Body of pancreas (tissue), 4 donors: ENCODE data around the gene C20orf141. TPM values are rescaled to one million over a fixed set of nuclear protein-coding genes. Genes with fewer than 3 reads are reported as not detected.

Experiments used
- ATAC-seq: fragments of 150-250 bp; one replicate; pipeline ENCODE4 v1.9.1; 2016
- DNase-seq, 4 donors: peaks; one replicate each; pipeline ENCODE4 v3.0.0-alpha.2; 2019
- H3K27ac ChIP-seq, 4 donors: fragments of 200-600 bp; sonication (generic); 1 replicate in 3 of 4; 2 replicates in 1 of 4; pipeline versions ENCODE4 v1.5.1 to v1.6.1; 2016 to 2019; ENCODE audit warnings: mild to moderate bottlenecking in 1 of 4, mixed read lengths in 1 of 4, moderate library complexity in 1 of 4
- H3K27me3 ChIP-seq, 2 donors: fragments of 200-600 bp; sonication (generic); one replicate each; pipeline ENCODE4 v1.6.0; 2016; ENCODE audit warnings: mild to moderate bottlenecking in 1 of 2
- H3K36me3 ChIP-seq, 2 donors: fragments of 200-600 bp; sonication (generic); replicated peaks in 1 of 2; 2 replicates each; pipeline ENCODE4 v1.5.1; 2016; ENCODE audit warnings: low read depth in 2 of 2; ENCODE audit not compliant: insufficient read depth in 1 of 2
- H3K4me1 ChIP-seq: fragments of 200-600 bp; sonication (generic); one replicate; pipeline ENCODE4 v1.6.0; 2016
- H3K4me3 ChIP-seq, 2 donors: fragments of 200-600 bp; sonication (generic); 1 replicate in 1 of 2; 2 replicates in 1 of 2; pipeline ENCODE4 v1.5.1; 2016 to 2019
- H3K9me3 ChIP-seq, 3 donors: fragments of 200-600 bp; sonication (generic); 1 replicate in 2 of 3; 2 replicates in 1 of 3; pipeline ENCODE4 v1.5.1; 2016
- CTCF ChIP-seq, 7 experiments: fragments of 450-650 bp in 4 of 7; fragments of 200-600 bp in 3 of 7; sonication (generic) in 3 of 7; IDR thresholded peaks; one replicate each; pipeline ENCODE4 v1.5.1; 2016 to 2019; ENCODE audit warnings: antibody characterized with exemption in 7 of 7
- POLR2A ChIP-seq, 3 donors: fragments of 450-650 bp; IDR thresholded peaks; one replicate each; pipeline ENCODE4 v1.6.1; 2016; ENCODE audit warnings: antibody characterized with exemption in 3 of 3, mild to moderate bottlenecking in 2 of 3
- WGBS, 2 donors: methylation state at CpG; one replicate each; pipeline ENCODE4 v1.1.5; 2017; 5-methylcytosine and 5-hydroxymethylcytosine counted together
- intact Hi-C: fragments of 100-400 bp; cut with DNase I; formaldehyde crosslinking; loops from one replicate; pipeline ENCODE4 v1.15.1; 2023
- total RNA-seq, 2 donors: library from RNA; depleted of rRNA; stranded (reverse); fragments of >200 nt; gene quantifications; one replicate each; pipeline ENCODE4 v1.1.0, GENCODE V29; 2016

C20orf141 gene
- total RNA-seq, 2 donors from 2014 or later: not detected

DNA sequence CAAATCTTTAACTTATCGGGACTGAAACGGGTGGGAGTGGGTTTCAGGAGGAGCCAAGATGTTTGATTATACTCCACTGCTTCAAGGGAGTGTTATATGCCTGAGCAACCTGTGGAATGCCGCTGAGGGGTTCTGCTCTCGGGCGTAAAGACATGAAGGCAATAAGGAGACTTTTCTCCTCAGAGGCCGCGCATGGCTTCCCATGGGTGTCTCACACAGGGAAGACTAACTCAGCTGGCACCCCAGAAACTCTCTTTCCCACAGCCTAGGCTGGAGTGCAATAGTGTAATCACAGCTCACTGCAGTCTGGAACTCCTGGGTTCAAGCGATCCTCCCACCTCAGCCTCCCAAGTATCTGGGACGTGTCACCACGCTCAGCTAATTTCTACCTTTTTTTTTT lies 5.1 kb upstream of the C20orf141 start:
- no peak for ATAC-seq
- intact Hi-C loops: no loop called here
- WGBS, 2 donors: 82 to 88% methylated on average over 8 to 10 of the region's 10 CpGs
- Histone ChIP-seq H3K4me1 (no peaks in the 10 kb centered on the region), H3K36me3 (no peaks in the 10 kb centered on the region), H3K9me3 (no peaks in the 10 kb centered on the region), H3K27ac (no peak overlapping the region), H3K4me3 (no peak overlapping the region), H3K27me3 (peaks cover 0 to 5% of the 10 kb centered on the region in 2 donors)
- TF ChIP-seq CTCF (IDR thresholded peaks at IDR 0.05) (no peak), POLR2A (IDR thresholded peaks at IDR 0.05) (no peak)
- DNase-seq: no peak

DNA sequence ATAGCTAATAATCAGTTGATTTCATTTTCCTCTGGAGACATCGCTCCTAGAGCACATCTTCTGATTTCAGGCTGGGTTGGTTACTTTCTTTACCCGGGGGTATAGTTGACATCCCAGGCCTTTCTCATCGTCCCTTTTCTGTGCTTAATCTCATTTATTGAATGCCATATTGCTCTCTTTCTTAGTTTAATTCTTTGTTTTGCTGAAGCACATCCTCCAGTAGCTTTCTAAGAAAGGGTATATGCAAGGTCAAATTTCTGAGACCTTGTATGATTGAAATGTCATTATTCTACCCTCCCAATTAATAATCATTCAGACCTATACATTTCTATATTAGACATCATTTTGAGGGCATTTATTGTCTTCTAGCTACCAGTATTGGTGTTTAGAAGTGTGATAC lies 2.6 kb upstream of the C20orf141 start:
- intact Hi-C loops: no loop called here
- TF ChIP-seq CTCF (IDR thresholded peaks at IDR 0.05): no peak
- TF ChIP-seq POLR2A (IDR thresholded peaks at IDR 0.05): no peak
- no peak overlapping the region for H3K27ac ChIP-seq
- ATAC-seq (no peak), DNase-seq (no peak)
- no peaks in the 10 kb centered on the region for H3K9me3 ChIP-seq
- no peaks in the 10 kb centered on the region for H3K36me3 ChIP-seq
- 70 to 85% methylated on average over 3 of the region's 3 CpGs for WGBS, 2 donors
- no peaks in the 10 kb centered on the region for H3K4me1 ChIP-seq
- H3K27me3 ChIP-seq: peaks cover 0 to 2% of the 10 kb centered on the region in 2 donors
- no peak overlapping the region for H3K4me3 ChIP-seq

DNA sequence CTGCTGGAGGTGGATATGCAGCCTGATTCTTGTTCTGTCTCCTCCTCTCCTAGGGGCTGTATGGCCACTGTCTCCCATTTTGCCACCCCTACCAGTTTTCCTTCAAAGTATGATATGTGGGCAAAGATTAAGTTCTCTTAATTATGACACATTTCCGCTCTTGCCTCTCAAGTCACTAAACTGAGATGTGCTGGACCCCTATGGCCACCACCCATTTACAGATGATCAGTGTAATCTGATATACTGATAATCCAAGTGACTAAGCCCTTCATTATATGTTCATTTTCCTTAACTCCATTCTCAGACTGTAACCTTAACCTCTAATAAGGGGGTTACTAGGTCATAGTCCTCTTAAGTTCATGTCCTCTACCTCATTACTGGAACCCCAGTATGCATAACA lies 711 bp upstream of the C20orf141 start:
- DNase-seq: no peak
- 93 to 100% methylated on average over 1 of the region's 1 CpG for WGBS, 2 donors
- ATAC-seq: no peak
- no peak overlapping the region for H3K4me3 ChIP-seq
- no peaks in the 10 kb centered on the region for H3K27me3 ChIP-seq
- H3K4me1 ChIP-seq: no peaks in the 10 kb centered on the region
- H3K9me3 ChIP-seq: no peaks in the 10 kb centered on the region
- TF ChIP-seq POLR2A (IDR thresholded peaks at IDR 0.05) (no peak), CTCF (IDR thresholded peaks at IDR 0.05) (no peak)
- no peaks in the 10 kb centered on the region for H3K36me3 ChIP-seq
- H3K27ac ChIP-seq: no peak overlapping the region
- intact Hi-C loops: no loop called here

- TF ChIP-seq CTCF (IDR thresholded peaks at IDR 0.05) (no peak), POLR2A (IDR thresholded peaks at IDR 0.05) (no peak)
- H3K27me3 ChIP-seq: peaks cover 0 to 2% of the 10 kb centered on the region in 2 donors
- 88 to 93% methylated on average over 7 to 8 of the region's 8 CpGs for WGBS, 2 donors
- H3K9me3 ChIP-seq: no peaks in the 10 kb centered on the region
- DNase-seq (no peak), ATAC-seq (no peak)
- no peaks in the 10 kb centered on the region for H3K36me3 ChIP-seq
- H3K4me1 ChIP-seq: no peaks in the 10 kb centered on the region
- H3K27ac ChIP-seq: no peak overlapping the region
- intact Hi-C loops: no loop called here
- no peak overlapping the region for H3K4me3 ChIP-seq
Measured at GRCh38 chr20:2815242-2815900, 584 bp downstream of the C20orf141 start.

- 58 to 61% methylated on average over 3 to 10 of the region's 10 CpGs for WGBS, 2 donors
- peaks cover 0 to 9% of the 10 kb centered on the region in 2 donors for H3K27me3 ChIP-seq
- no peak within 1 kb of the TSS for H3K27ac ChIP-seq
Measured at GRCh38 chr20:2816030-2816582, 1.3 kb downstream of the C20orf141 start, which contains the start of gene TMEM239. Gene TMEM239, plus strand, starts transcription at chr20:2816364. Its CDS starts 191 bp downstream, at chr20:2816555.

More at GRCh38 chr20:2816030-2816582, 1.3 kb downstream of the C20orf141 start, which contains the start of gene TMEM239:
- Histone ChIP-seq H3K4me1 (peaks cover 3% of the 10 kb centered on the region), H3K36me3 (no peaks in the 10 kb centered on the region), H3K4me3 (no peak within 1 kb of the TSS), H3K9me3 (no peaks in the 10 kb centered on the region)
- no peak for ATAC-seq
- no peak for DNase-seq
- intact Hi-C loops: no loop called here
- TF ChIP-seq POLR2A (IDR thresholded peaks at IDR 0.05): no peak
- no peak for TF ChIP-seq CTCF (IDR thresholded peaks at IDR 0.05)
